GM19351 (cell line): ENCODE measurements around the gene TSC22D1.

ENCODE experiments used
- ATAC-seq: cut with Tn5 transposase; IDR thresholded peaks from one replicate; pipeline ENCODE4 v1.9.1; 2021; ENCODE audit warnings: mild to moderate bottlenecking, moderate library complexity; ENCODE audit not compliant: unreplicated experiment

The TSC22D1 gene

GRCh38 chr13:44410328-44410859 lies 165.7 kb downstream of the TSC22D1 start:
- ATAC-seq: no peak

- no peak for ATAC-seq
These were observed 166.5 kb downstream of the TSC22D1 start for GRCh38 chr13:44409595-44409994.

GRCh38 chr13:44407891-44408290 lies 168.2 kb downstream of the TSC22D1 start:
- ATAC-seq: no peak

GRCh38 chr13:44407379-44407778 lies 168.8 kb downstream of the TSC22D1 start:
- no peak for ATAC-seq

GRCh38 chr13:44406617-44407016 lies 169.5 kb downstream of the TSC22D1 start:
- ATAC-seq: no peak

- ATAC-seq: no peak
These were observed 171.6 kb downstream of the TSC22D1 start for GRCh38 chr13:44404261-44405132.

- ATAC-seq: no peak
These were observed 172.6 kb downstream of the TSC22D1 start for GRCh38 chr13:44403461-44404056.

GRCh38 chr13:44402899-44403445 lies 173.2 kb downstream of the TSC22D1 start:
- ATAC-seq: no peak

- no peak for ATAC-seq
These were observed 174.6 kb downstream of the TSC22D1 start for GRCh38 chr13:44401577-44401976.

GRCh38 chr13:44400736-44401135 lies 175.4 kb downstream of the TSC22D1 start:
- ATAC-seq: no peak

GRCh38 chr13:44399074-44399473 lies 177.1 kb downstream of the TSC22D1 start:
- no peak for ATAC-seq

GRCh38 chr13:44398606-44399005 lies 177.5 kb downstream of the TSC22D1 start:
- no peak for ATAC-seq

- ATAC-seq: no peak
These were observed 178.3 kb downstream of the TSC22D1 start for GRCh38 chr13:44397766-44398223.

GRCh38 chr13:44396701-44397580 lies 179.2 kb downstream of the TSC22D1 start:
- ATAC-seq: no peak

- ATAC-seq: no peak
These were observed 180.0 kb downstream of the TSC22D1 start for GRCh38 chr13:44395976-44396694.

GRCh38 chr13:44394658-44395057 lies 181.5 kb downstream of the TSC22D1 start:
- no peak for ATAC-seq

GRCh38 chr13:44393391-44393790 lies 182.7 kb downstream of the TSC22D1 start:
- ATAC-seq: no peak

- no peak for ATAC-seq
These were observed 186.3 kb downstream of the TSC22D1 start for GRCh38 chr13:44389876-44390275.

GRCh38 chr13:44389060-44389666 lies 187.0 kb downstream of the TSC22D1 start:
- ATAC-seq: no peak
